Neural cell (in vitro differentiated cells): Measurements from ENCODE around the gene CBR4.

ENCODE experiments used
- CTCF ChIP-seq: fragments of 450-650 bp; IDR thresholded peaks from 2 replicates; pipeline ENCODE4 v1.5.1; 2014; ENCODE audit warnings: antibody characterized with exemption, mild to moderate bottlenecking, moderate library complexity; ENCODE audit not compliant: poor library complexity, severe bottlenecking
- EZH2 ChIP-seq: fragments of 200-600, 300-800 bp; shearing (Covaris generic), sonication (generic); IDR thresholded peaks from 2 replicates; pipeline ENCODE4 v1.6.1; 2014; ENCODE audit warnings: antibody characterized with exemption, low read length, borderline replicate concordance, mild to moderate bottlenecking; ENCODE audit not compliant: insufficient read depth, poor library complexity, severe bottlenecking

DNA sequence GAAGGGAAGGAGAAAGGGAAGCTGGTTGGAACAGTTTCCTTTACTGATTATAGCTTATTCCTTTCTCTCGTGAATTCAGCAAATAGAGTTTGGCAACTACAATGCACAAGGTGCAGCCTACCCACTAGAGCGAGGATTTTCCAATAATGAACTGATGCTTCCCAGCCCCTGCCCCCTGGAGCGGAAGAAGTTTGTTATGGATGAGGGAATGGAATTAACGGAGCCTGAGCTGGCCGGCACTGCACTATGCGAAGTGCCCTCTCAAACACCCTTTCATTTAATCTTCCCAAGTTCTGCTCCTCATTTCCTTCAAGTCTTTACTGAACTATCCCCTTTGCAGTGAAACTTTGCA lies 42.5 kb upstream of the CBR4 start:
- no peak for TF ChIP-seq CTCF
- TF ChIP-seq EZH2 = no peak
